IMR-90 (cell line): ENCODE data around the gene FGB.

Source experiments
- CEBPB ChIP-seq: IDR thresholded peaks from 2 replicates; pipeline ENCODE4 v1.6.1; 2012; ENCODE audit warnings: low read depth, low read length, improper control_type of control experiment
- CHD1 ChIP-seq: IDR thresholded peaks from 2 replicates; pipeline ENCODE4 v1.6.1; 2012; ENCODE audit warnings: low read depth, low read length, improper control_type of control experiment
- CTCF ChIP-seq: conservative IDR thresholded peaks from 2 replicates; pipeline ENCODE4 v1.5.1; 2012; ENCODE audit warnings: mild to moderate bottlenecking, low read depth, low read length, improper control_type of control experiment
- ELK1 ChIP-seq: fragments of 150-350 bp; IDR thresholded peaks from 2 replicates; pipeline ENCODE4 v1.6.1; 2016; ENCODE audit warnings: low read depth, mild to moderate bottlenecking, low read length, moderate library complexity, borderline replicate concordance
- FOS ChIP-seq: fragments of 150-350 bp; IDR thresholded peaks from 2 replicates; pipeline ENCODE4 v1.6.1; 2016; ENCODE audit warnings: low read depth, low read length
- MAFK ChIP-seq: IDR thresholded peaks from 2 replicates; pipeline ENCODE4 v1.6.1; 2012; ENCODE audit warnings: low read depth, low read length, improper control_type of control experiment
- MXI1 ChIP-seq: IDR thresholded peaks from 2 replicates; pipeline ENCODE4 v1.6.1; 2012; ENCODE audit warnings: low read depth, mild to moderate bottlenecking, low read length, moderate library complexity, borderline replicate concordance
- POLR2A ChIP-seq: IDR thresholded peaks from 2 replicates; pipeline ENCODE4 v1.6.1; 2012; ENCODE audit warnings: mild to moderate bottlenecking, low read depth, low read length
- RAD21 ChIP-seq: IDR thresholded peaks from 2 replicates; pipeline ENCODE4 v1.6.1; 2012; ENCODE audit warnings: low read length, improper control_type of control experiment
- RCOR1 ChIP-seq: IDR thresholded peaks from 2 replicates; pipeline ENCODE4 v1.6.1; 2012; ENCODE audit warnings: mild to moderate bottlenecking, low read length, improper control_type of control experiment; ENCODE audit not compliant: insufficient replicate concordance
- RFX5 ChIP-seq: IDR thresholded peaks from 2 replicates; pipeline ENCODE4 v1.8.0; 2012; ENCODE audit warnings: low read depth, mild to moderate bottlenecking, low read length, moderate library complexity
- SMC3 ChIP-seq: fragments of 150-350 bp; IDR thresholded peaks from 2 replicates; pipeline ENCODE4 v1.6.1; 2016; ENCODE audit warnings: low read depth, mild to moderate bottlenecking, antibody characterized with exemption, low read length, moderate library complexity
- USF2 ChIP-seq: fragments of 150-350 bp; IDR thresholded peaks from 2 replicates; pipeline ENCODE4 v1.6.1; 2017; ENCODE audit warnings: mild to moderate bottlenecking, antibody characterized with exemption, low read length, low read depth

GRCh38 chr4:154595807-154596206 is 33.0 kb downstream of the FGB start:
- no peak for TF ChIP-seq CTCF
- TF ChIP-seq POLR2A, result no peak
- TF ChIP-seq MXI1, result no peak
- no peak for TF ChIP-seq USF2
- no peak for TF ChIP-seq SMC3
- TF ChIP-seq RAD21, result no peak
- no peak for TF ChIP-seq RCOR1
- no peak for TF ChIP-seq MAFK
- TF ChIP-seq ELK1, result no peak
- no peak for TF ChIP-seq RFX5
- no peak for TF ChIP-seq CEBPB
- TF ChIP-seq FOS, result no peak
- no peak for TF ChIP-seq CHD1
